Anterior cingulate cortex (tissue), 58 donors: Measurements from ENCODE around the gene CNTNAP5.

Source experiments
- DNase-seq, 58 donors: peaks; one replicate each; lab custom pipeline; 2025; lab: John Stamatoyannopoulos, UW

CNTNAP5 gene

DNA sequence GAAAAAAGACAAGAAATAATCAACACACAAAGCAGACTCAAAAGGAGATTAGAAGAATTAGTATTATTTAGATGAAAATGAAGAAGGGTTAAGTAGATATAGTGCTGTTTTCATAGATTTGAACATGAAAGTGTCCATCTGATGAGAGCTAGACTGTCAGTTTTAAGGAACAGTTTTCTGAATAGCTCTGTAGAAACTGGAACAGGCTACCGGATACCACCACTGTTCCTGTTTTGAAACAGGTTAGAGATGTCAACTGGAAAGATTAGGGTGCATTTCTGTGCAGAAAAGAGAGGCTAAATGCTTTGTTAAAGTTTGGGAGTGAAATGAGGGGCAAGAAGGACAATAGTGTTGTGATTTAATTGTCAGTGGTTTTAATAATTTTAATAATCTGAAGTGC, 908.8 kb downstream of the CNTNAP5 start:
- no peak for DNase-seq

DNA sequence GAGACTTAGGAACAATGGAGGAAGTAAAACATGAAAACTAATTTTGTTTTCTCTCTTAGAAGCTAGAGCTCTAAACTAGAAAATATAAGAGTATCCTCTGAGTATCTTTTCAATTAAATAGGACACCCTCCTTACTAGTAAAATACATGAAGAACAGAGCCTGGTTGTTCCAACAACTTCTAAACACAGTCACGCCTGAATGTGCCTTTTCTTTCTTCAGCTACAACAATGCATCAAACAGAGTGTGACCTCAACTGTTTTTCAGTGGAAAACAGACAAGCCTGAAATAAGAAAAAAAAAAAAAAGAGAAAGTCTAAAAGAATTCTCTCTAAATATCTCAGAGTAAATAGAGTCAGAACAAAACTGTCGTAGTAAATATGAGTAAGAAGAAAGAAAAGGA, 928.8 kb downstream of the CNTNAP5 start:
- DNase-seq: no peak

DNA sequence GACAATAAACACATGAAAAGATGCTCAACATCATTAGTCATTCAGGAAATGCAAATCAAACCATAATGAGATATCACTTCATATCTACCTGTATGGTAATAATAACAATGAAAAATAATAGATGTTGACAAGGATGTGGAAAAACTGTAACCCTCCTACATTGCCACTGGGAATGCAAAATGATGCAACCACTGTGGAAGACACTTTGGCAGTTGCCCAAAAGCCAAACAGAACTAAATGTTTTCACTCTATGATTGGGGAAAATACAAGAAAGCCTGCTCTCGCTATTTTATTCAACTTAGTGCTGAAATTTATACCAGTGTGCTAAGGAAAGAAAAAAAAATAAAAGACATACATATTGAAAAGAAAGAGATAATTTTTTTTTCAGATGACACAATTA, 934.5 kb downstream of the CNTNAP5 start:
- DNase-seq: no peak

DNA sequence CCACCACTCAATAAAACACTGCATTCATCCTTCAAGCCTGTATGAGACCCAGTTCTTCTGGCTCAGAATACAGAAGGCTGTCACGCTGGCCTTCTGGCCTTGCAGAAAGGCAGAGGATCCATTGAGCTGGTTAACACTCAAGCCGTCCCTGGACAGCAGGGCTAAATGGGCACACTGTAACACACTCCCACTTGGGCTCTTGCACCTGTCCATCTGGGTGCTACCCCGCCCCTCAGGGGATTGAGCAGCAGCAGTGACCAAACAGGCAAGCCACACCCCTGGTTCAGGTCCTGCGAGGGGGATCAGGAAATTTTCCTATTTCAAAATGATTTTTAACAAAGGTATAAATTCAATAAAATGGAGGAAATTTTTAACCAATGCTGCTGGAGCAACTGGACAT, 936.0 kb downstream of the CNTNAP5 start:
- no peak for DNase-seq
